ENCODE results near the gene SEPTIN11. TPM values are rescaled to one million over a fixed set of nuclear protein-coding genes. Genes with fewer than 3 reads are reported as not detected.

Gene SEPTIN11
- total RNA-seq, 1 experiment from 2014 or later: 77.3 TPM

- Histone ChIP-seq H3K27me3 (ENCODE audit: insufficient read depth, low read length) (no peaks in the 10 kb centered on the region), H3K4me2 (ENCODE audit: insufficient read depth, insufficient read length, low read length) (no peak overlapping the region), H3K9ac (ENCODE audit: extremely low read depth, insufficient read length, low read length) (no peak overlapping the region), H3K56ac (ENCODE audit: insufficient read length, low read depth, low read length) (no peak overlapping the region), H3K23me2 (ENCODE audit: insufficient read length, low read depth, low read length, poor library complexity, severe bottlenecking) (no peaks in the 10 kb centered on the region), H2AK5ac (ENCODE audit: insufficient read length, low read length) (no peak overlapping the region), H2BK20ac (ENCODE audit: low read depth, low read length, poor library complexity, severe bottlenecking) (no peak overlapping the region), H3T11ph (ENCODE audit: low read length) (no peak overlapping the region), H4K20me1 (ENCODE audit: control insufficient read depth, insufficient read depth, insufficient read length) (no peaks in the 10 kb centered on the region), H3K14ac (ENCODE audit: insufficient read depth, low read length) (no peak overlapping the region), H4K5ac (ENCODE audit: insufficient read length, low read depth, low read length) (no peak overlapping the region), H2BK15ac (ENCODE audit: low read depth, low read length) (no peak overlapping the region), H3K27ac (ENCODE audit: insufficient read length, low read depth, low read length) (no peak overlapping the region), H2BK120ac (ENCODE audit: low read depth, low read length, poor library complexity, severe bottlenecking) (no peak overlapping the region), H2BK12ac (ENCODE audit: insufficient read length, low read depth, low read length) (no peak overlapping the region), H3K79me2 (ENCODE audit: insufficient read depth, low read length) (peaks cover 2% of the 10 kb centered on the region; the same call in 1 of the 2 replicates), H4K8ac (replicated peaks; ENCODE audit: insufficient read length, low read depth, low read length) (no peak overlapping the region), H3K79me1 (ENCODE audit: insufficient read depth, low read depth, low read length, poor library complexity, severe bottlenecking) (peaks cover 8% of the 10 kb centered on the region), H3K9me3 (ENCODE audit: control insufficient read depth, low read depth, low read length) (no peaks in the 10 kb centered on the region), H2BK5ac (ENCODE audit: insufficient read length, low read length) (no peak overlapping the region), H3K23ac (ENCODE audit: insufficient read length, low read depth, low read length) (no peak overlapping the region), H2AFZ (ENCODE audit: low read length) (no peak overlapping the region), H3K18ac (ENCODE audit: insufficient read length, low read depth, low read length) (no peak overlapping the region), H4K91ac (ENCODE audit: insufficient read length, low read depth, low read length) (no peak overlapping the region), H3K4me1 (ENCODE audit: insufficient read depth, low read length) (peaks cover 5% of the 10 kb centered on the region; the same call in 1 of the 2 replicates), H3K4ac (ENCODE audit: low read depth, low read length) (no peak overlapping the region)
- no CpG with 5 or more reads among the region's 1 CpG for WGBS (ENCODE audit: extremely low coverage, insufficient read length, low lambda C conversion rate)
- H3K36me3 Mint-ChIP-seq (ENCODE audit: insufficient read depth in 1 of 3, low read depth in 3 of 3): peaks cover 0 to 1% (median 0%) of the 10 kb centered on the region in 3 experiments; a peak in 1 of 7 replicates
- H3K4me3 Mint-ChIP-seq: no peak overlapping the region
- peak overlapping the region in 1 of 3 experiments; percentile 18; a peak in 1 of 7 replicates for H3K27ac Mint-ChIP-seq
- peaks cover 21 to 23% of the 10 kb centered on the region in 2 experiments for H3K4me1 Mint-ChIP-seq
- no peak for TF ChIP-seq CTCF (conservative IDR thresholded peaks at IDR 0.05)
- no peak for DNase-seq
- H3K9me3 Mint-ChIP-seq: no peaks in the 10 kb centered on the region
- no peaks in the 10 kb centered on the region for H3K27me3 Mint-ChIP-seq (ENCODE audit: low read depth)
Measured at GRCh38 chr4:76972306-76972705, 22.8 kb downstream of the SEPTIN11 start.

Data from H9 (cell line).